LNCAP (cell line): ENCODE data around the gene FXYD5.

Experiments used
- TF ChIP-seq, protein P1 (sequence below): fragments of 450-650 bp; IDR thresholded peaks from 2 replicates; pipeline ENCODE4 v1.5.1; 2017; ENCODE audit warnings: mild to moderate bottlenecking

FXYD5 gene

DNA sequence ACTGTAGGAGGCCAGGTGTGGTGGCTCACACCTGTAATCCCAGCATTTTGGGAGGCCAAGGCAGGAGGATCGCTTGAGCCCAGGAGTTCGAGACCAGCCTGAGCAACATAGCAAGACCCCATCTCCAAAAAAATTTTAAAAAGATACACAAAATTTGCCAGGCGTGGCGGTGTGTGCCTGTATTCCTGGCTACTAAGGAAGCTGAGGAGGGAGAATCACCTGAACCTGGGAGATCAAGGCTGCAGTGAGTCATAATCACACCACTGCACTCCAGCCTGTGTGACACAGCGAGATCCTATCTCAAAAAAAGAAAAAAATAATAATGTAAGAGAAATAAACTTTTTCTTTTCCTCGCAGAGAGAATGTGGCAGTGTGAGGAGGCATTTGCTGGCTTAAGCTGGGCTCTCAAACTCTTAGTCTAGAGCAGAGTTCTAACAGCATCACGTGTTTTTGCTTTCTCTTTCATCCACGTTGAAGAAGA lies 52.9 kb downstream of the FXYD5 start:
- TF ChIP-seq, protein P1, sequence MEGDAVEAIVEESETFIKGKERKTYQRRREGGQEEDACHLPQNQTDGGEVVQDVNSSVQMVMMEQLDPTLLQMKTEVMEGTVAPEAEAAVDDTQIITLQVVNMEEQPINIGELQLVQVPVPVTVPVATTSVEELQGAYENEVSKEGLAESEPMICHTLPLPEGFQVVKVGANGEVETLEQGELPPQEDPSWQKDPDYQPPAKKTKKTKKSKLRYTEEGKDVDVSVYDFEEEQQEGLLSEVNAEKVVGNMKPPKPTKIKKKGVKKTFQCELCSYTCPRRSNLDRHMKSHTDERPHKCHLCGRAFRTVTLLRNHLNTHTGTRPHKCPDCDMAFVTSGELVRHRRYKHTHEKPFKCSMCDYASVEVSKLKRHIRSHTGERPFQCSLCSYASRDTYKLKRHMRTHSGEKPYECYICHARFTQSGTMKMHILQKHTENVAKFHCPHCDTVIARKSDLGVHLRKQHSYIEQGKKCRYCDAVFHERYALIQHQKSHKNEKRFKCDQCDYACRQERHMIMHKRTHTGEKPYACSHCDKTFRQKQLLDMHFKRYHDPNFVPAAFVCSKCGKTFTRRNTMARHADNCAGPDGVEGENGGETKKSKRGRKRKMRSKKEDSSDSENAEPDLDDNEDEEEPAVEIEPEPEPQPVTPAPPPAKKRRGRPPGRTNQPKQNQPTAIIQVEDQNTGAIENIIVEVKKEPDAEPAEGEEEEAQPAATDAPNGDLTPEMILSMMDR = no peak

DNA sequence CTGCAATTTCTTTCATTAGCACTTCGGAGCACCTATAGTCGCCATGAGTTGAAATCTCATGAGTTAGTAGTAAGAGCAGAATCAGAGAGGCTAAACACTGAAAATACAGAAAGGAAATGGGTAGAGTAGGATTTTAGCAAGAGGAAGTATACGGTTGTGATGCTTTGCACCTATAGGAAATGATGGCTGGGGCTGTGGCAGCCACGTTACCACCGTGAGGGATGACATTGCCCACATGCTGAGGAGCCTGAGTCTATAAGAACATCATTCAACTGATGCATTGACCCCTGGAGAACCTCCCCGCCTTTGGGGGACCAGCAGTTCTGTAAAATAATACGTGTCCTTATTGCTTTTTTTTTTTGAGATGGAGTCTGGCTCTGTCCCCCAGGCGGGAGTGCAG lies 53.6 kb downstream of the FXYD5 start:
- TF ChIP-seq, protein P1 = no peak

DNA sequence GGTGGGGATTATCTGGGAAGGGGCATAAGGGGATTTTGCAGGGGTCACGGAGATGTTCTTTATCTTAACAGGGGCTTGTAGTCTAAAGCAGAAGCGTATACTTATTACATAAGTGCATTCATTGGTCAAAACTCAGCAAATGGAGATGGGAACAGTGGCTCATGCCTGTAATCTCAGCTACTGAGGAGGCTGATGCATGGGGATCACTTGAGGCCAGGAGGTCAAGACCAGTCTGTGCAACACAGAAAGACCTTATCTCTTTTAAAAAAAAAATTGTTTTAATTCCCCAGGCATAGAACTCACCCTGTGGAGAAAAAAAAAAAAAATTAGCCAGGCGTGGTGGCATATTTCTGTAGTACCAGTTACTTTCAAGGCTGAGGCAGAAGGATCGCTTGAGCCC lies 55.1 kb downstream of the FXYD5 start:
- TF ChIP-seq, protein P1 = no peak

DNA sequence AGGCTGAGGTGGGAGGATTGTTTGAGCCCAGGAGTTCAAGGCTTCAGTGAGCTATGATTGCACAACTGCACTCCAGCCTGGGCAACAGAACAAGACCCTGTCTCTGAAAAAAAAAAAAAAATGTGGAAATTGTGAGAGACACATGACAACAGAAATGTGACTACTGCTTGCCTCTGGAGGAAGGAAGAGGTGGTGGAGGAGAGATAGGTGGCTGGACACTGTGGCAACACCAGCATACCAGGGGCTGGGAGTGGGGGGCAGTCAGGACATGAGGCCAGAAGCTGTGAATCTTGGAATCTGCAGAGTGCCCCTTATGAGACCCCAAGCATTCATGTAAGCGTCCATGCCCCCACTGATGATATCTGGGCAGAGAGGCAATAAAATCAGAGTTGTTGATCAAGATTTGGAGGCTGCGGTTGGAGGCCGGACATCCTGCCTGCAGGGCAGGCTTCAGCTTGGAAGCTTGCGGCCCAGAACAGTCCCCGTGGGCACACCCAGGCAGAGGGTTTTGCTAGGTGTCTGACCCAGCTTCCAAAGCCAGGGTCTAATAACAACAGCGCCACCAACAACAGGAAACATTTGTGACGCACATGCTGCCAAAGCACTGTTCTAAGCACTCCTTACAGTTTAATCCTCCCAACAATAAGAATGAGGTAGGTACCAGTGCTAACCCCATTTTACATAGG lies 57.2 kb downstream of the FXYD5 start:
- TF ChIP-seq, protein P1 = no peak

DNA sequence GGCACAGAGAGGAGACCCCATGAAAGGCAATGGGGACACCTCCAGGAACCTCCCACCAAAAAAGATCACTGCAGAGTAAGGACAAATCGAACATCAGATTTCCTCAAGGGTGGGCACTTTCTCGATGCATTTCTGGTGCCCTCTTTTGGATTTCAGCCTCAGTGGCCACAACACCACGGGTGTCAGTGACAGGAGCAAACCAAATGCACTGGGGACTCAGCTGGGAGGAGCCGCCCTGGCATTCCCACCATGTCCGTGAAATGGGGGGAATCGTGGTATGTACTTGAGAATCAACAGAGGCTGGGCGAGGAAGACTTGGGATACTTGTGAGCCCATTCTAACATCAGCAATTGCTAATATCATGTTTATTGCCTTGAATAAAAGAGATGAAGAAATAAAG lies 57.7 kb downstream of the FXYD5 start:
- TF ChIP-seq, protein P1 = no peak

DNA sequence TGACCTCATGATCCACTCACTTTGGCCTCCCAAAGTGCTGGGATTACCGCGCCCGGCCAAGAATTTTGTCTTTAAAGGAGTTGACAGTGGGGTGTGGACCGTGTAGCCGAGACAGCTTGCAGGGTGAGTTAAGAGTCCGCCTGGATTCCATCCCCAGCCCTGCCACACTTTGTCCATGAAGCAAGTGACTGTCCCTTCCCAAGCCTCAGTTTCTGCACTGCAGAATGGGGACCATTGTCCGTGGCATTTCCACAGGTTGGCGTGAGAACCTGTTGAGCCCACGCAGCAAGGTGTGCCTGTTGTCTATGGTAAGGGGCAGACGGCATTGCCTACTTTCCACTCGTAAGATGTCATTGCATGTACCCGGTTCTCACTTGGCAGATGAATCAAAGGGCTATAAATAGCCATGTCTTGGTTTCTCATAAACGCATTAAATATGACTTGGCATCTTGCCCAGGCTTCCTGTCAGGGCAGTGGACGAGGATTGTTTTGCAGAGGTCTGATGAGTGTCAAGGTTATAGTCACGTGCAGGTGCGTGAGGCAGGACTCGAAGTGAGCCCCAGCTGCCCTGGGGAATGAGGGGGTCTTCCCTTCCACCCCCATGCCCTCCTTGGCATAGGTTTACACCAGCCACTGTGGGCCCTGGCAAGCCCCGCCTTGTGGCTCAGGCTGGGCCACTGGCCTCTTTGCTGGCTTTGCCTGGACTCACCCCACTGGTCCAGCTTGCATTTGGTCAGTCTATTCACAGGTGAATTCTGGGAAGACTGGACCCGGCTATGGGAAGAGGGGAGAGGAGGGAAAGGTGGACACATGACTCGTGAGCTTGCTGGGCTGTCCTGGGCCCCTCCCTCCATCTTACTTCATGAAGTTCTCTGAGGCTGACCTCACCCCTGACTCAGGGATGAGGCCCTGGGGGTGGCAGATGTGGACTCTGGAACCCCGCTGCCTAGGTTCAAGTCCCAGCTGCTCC lies 59.4 kb downstream of the FXYD5 start:
- TF ChIP-seq, protein P1 = no peak

DNA sequence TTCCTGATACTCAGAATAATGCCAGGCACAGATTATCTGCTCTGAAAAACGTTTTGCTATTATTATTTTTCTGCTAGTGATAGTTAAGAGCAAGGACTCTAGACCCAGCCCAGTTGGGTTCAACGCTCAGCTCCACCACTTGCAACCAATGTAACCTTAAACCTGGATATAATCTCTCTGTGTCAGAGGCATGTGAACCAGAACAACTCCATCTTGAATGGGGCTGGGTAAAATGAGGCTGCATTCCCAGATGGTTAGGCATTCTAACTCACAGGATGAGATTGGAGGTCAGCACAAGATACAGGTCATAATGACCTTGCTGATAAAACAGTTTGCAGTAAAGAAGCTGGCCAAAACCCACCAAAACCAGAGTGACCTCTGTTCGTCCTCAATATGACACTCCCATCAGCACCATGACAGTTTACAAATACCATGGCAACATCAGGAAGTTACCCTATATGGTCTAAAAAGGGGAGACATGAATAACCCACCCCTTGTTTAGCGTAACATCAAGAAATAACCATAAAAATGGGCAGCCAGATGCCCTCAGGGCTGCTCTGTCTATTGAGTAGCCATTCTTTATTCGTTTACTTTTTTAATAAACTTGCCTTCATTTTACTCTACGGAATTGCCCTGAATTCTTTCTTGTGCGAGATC lies 60.4 kb downstream of the FXYD5 start:
- TF ChIP-seq, protein P1 = no peak
